Peyer's patch (tissue), 4 donors: ENCODE data around the gene REPIN1. TPM values are rescaled to one million over a fixed set of nuclear protein-coding genes. Genes with fewer than 3 reads are reported as not detected.

Experiments used
- DNase-seq, 3 donors: peaks; one replicate each; pipeline ENCODE4 v3.0.0-alpha.2; 2017 to 2019
- H3K27ac ChIP-seq, 4 donors: fragments of 200-600 bp; sonication (generic); one replicate each; pipeline ENCODE4 v1.5.1; 2016 to 2019
- H3K27me3 ChIP-seq, 2 donors: fragments of 200-600 bp; sonication (generic); one replicate each; pipeline ENCODE4 v1.5.1; 2019
- H3K36me3 ChIP-seq, 3 donors: fragments of 200-600 bp; sonication (generic); one replicate each; pipeline ENCODE4 v1.5.1; 2016 to 2019
- H3K4me1 ChIP-seq, 4 donors: fragments of 200-600 bp; sonication (generic); one replicate each; pipeline ENCODE4 v1.5.1; 2016 to 2019
- H3K4me3 ChIP-seq, 4 donors: fragments of 200-600 bp; sonication (generic); 1 replicate in 3 of 4; 2 replicates in 1 of 4; pipeline ENCODE4 v1.5.1; 2016 to 2019; ENCODE audit warnings: mild to moderate bottlenecking in 1 of 4
- H3K9me3 ChIP-seq, 4 donors: fragments of 200-600 bp; sonication (generic); one replicate each; pipeline ENCODE4 v1.5.1; 2016 to 2019; ENCODE audit warnings: mild to moderate bottlenecking in 1 of 4
- CTCF ChIP-seq, 6 experiments: fragments of 450-650 bp in 4 of 6; fragments of 200-600 bp in 2 of 6; sonication (generic) in 1 of 6; IDR thresholded peaks; one replicate each; pipeline ENCODE4 v1.5.1; 2017 to 2019; ENCODE audit warnings: antibody characterized with exemption in 6 of 6, mild to moderate bottlenecking in 3 of 6, moderate library complexity in 1 of 6
- POLR2A ChIP-seq, 2 donors: fragments of 450-650 bp; IDR thresholded peaks; one replicate each; pipeline ENCODE4 v1.5.1; 2017; ENCODE audit warnings: antibody characterized with exemption in 2 of 2, mild to moderate bottlenecking in 2 of 2, moderate library complexity in 2 of 2
- total RNA-seq, 4 donors: library from RNA; depleted of rRNA; stranded (reverse); fragments of >200 nt; gene quantifications; one replicate each; pipeline ENCODE4 v1.1.0, GENCODE V29; 2016

The REPIN1 gene
- total RNA-seq, 4 donors from 2014 or later, result 138 to 209 (median 159) TPM

- Histone ChIP-seq H3K4me1 (peaks cover 3 to 69% (median 10%) of the 10 kb centered on the region in 4 donors), H3K27me3 (no peaks in the 10 kb centered on the region), H3K4me3 (no peak overlapping the region), H3K9me3 (no peaks in the 10 kb centered on the region), H3K36me3 (peaks cover 0 to 34% (median 0%) of the 10 kb centered on the region in 3 donors), H3K27ac (peak overlapping the region in 1 of 4 donors; percentile 59)
- TF ChIP-seq POLR2A (IDR thresholded peaks at IDR 0.05), result no peak
- TF ChIP-seq CTCF (IDR thresholded peaks at IDR 0.05), result no peak
- DNase-seq, result peak in 1 of 3 donors; percentile 32
Observed at GRCh38 chr7:150374472-150374871, 5.8 kb downstream of the REPIN1 start.

GRCh38 chr7:150375662-150376521 is 7.3 kb downstream of the REPIN1 start:
- Histone ChIP-seq H3K4me3 (no peak overlapping the region), H3K9me3 (no peaks in the 10 kb centered on the region), H3K27me3 (no peaks in the 10 kb centered on the region), H3K36me3 (peaks cover 0 to 32% (median 0%) of the 10 kb centered on the region in 3 donors), H3K27ac (peak overlapping the region in 3 of 4 donors; percentile 10 to 94 (median 68)), H3K4me1 (peaks cover 0 to 65% (median 2%) of the 10 kb centered on the region in 4 donors)
- peak in 1 of 3 donors; percentile 46 for DNase-seq
- TF ChIP-seq CTCF (IDR thresholded peaks at IDR 0.05) (no peak), POLR2A (IDR thresholded peaks at IDR 0.05) (no peak)

- Histone ChIP-seq H3K4me3 (no peak overlapping the region), H3K4me1 (peaks cover 0 to 59% (median 2%) of the 10 kb centered on the region in 4 donors), H3K27ac (peak overlapping the region in 2 of 4 donors; percentile 68 to 94), H3K36me3 (peaks cover 0 to 26% (median 0%) of the 10 kb centered on the region in 3 donors), H3K9me3 (no peaks in the 10 kb centered on the region), H3K27me3 (no peaks in the 10 kb centered on the region)
- no peak for TF ChIP-seq POLR2A (IDR thresholded peaks at IDR 0.05)
- TF ChIP-seq CTCF (IDR thresholded peaks at IDR 0.05), result no peak
- DNase-seq, result peak in 1 of 3 donors; percentile 49
Observed at GRCh38 chr7:150376560-150376959, 7.9 kb downstream of the REPIN1 start.

GRCh38 chr7:150377196-150377595 is 8.6 kb downstream of the REPIN1 start:
- Histone ChIP-seq H3K4me1 (peaks cover 0 to 59% (median 2%) of the 10 kb centered on the region in 4 donors), H3K27ac (peak overlapping the region; percentile 84 to 97 (median 94))

GRCh38 chr7:150377635-150378034 is 9.0 kb downstream of the REPIN1 start:
- Histone ChIP-seq H3K9me3 (no peaks in the 10 kb centered on the region), H3K4me3 (no peak overlapping the region), H3K36me3 (peaks cover 0 to 15% (median 0%) of the 10 kb centered on the region in 3 donors), H3K4me1 (peaks cover 0 to 59% (median 2%) of the 10 kb centered on the region in 4 donors), H3K27ac (peak overlapping the region; percentile 84 to 97 (median 94)), H3K27me3 (no peaks in the 10 kb centered on the region)
- peak in 2 of 3 donors; percentile 44 to 61 for DNase-seq
- TF ChIP-seq POLR2A (IDR thresholded peaks at IDR 0.05) (no peak), CTCF (IDR thresholded peaks at IDR 0.05) (no peak)

More at GRCh38 chr7:150377196-150377595, 8.6 kb downstream of the REPIN1 start:
- no peak overlapping the region for H3K4me3 ChIP-seq
- TF ChIP-seq POLR2A (IDR thresholded peaks at IDR 0.05) (no peak), CTCF (IDR thresholded peaks at IDR 0.05) (no peak)
- peaks cover 0 to 19% (median 0%) of the 10 kb centered on the region in 3 donors for H3K36me3 ChIP-seq
- no peaks in the 10 kb centered on the region for H3K27me3 ChIP-seq
- peak in 1 of 3 donors; percentile 39 for DNase-seq
- H3K9me3 ChIP-seq, result no peaks in the 10 kb centered on the region
